GOT3 (cell line): ENCODE results near the gene TGFB1I1.
A peak's percentile ranks its signal among the peaks of the same experiment; 100 is the strongest.

Experiments used
- DNase-seq: peaks from one replicate; lab custom pipeline; 2025; ENCODE audit warnings: mixed read lengths; lab: John Stamatoyannopoulos, UW

The TGFB1I1 gene

DNA sequence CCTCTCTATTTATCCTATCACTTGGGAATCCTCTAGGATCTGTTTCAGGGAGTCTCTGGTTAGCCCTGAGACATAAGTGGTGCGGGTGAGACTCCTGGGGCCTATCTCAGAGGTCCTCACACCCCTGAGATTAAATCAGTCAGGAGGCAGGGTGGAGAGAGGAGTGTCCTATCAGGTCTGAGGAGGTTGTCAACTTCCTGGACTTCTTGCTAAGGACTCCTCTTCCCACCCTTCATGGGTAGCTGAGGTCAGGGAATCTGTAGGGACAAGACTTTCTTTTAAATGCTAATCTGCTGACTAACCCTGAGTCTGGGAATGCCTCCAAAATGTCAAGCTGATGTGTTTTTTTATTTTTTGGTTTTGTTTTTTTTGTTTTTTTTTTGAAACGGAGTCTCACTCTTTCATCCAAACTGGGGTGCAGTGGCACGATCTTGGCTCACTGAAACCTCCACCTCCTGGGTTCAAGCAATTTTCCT, 19.3 kb upstream of the TGFB1I1 start:
- DNase-seq: no peak

DNA sequence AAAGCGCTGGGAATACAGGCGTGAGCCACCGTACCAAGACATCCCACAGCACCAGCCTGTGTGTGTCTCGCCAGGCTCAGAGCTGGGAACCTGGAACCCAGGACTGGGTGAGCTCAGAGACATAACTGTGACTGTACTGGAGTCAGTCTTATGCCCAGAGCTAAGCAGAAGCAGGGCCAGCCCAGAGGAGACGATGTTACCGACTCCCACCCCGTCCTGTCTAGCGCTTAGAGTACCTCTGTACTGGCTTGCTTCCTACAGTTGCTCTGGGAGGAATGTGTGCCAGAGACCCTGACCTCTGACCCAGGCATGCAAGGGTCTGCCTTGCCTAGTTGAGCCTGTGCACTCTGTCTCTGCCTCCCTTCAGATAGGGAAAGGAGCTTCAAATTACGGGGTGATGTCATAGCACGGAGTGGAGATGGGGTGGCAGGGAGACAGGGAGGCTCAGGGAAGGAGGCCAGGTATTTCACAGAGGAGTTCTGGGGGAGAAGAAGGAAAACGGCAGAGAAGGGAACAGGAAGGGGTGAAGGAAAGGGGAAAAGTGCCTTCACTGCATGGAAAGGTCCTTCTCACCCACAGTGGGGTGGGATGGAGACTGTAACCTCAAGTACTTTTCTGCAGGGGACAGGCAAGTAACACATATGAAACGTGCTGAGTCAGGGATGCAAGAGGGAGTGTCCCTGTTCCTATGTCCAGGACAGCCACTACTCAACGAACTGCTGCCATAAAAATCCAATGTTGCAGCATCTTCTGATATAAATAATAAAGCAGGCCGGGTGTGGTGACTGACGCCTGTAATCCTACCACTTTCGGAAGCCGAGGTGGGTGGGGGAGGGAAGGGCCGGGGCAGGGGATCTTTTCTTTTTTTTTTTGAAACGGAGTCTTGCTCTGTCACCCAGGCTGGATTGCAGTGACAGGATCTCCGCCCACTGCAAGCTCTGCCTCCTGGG, 18.4 kb upstream of the TGFB1I1 start:
- DNase-seq: no peak

DNA sequence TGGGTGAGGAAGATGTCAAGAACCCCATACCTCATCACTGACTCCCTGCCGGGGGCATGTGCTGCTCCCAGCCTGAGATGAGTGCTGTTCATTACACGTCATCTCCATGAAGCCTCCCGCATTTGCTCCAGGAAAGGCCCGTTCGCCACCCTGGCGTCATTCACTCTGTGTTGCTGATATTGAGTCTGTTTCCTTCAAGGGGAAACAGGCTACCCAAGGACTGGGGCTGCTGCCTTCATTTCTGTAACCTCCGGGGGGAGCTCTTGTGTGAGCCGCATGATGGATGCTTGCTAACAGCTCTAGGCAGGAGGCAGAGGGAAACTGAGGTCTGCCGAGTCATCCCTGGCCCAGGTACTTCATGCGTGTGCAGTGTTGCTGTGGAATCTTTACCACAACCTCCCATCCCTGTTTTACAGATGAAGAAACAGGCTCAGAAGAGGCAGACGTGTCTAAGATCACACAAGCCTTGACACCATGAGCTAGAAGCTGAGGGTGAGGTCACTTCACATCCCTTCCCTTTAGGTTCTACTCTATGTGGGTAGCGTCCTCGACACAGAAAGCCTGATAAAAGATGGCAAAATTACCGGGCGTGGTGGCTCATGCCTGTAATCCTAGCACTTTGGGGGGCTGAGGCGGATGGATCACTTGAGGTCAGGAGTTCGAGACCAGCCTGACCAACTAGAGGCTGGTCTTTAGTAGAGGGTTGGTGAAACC, 16.2 kb upstream of the TGFB1I1 start:
- DNase-seq: no peak

DNA sequence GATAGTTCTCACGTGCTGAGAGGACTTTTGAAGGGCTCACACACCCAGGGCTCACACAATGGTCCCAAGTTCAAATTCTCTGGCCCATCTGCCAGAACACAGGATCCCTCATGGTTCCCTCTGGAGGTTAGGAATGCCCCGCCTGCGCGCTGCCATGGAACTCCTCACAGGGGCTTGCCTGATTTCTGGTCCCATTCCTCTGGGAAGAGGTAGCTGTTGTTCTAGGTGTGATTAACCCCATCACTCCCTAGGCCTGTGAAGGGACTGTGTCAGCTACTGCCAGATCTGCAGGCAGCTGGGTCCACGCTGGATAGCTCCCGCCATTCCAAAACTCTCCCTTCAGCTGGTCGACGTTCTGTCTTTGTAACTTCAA, 15.0 kb upstream of the TGFB1I1 start:
- DNase-seq: no peak

DNA sequence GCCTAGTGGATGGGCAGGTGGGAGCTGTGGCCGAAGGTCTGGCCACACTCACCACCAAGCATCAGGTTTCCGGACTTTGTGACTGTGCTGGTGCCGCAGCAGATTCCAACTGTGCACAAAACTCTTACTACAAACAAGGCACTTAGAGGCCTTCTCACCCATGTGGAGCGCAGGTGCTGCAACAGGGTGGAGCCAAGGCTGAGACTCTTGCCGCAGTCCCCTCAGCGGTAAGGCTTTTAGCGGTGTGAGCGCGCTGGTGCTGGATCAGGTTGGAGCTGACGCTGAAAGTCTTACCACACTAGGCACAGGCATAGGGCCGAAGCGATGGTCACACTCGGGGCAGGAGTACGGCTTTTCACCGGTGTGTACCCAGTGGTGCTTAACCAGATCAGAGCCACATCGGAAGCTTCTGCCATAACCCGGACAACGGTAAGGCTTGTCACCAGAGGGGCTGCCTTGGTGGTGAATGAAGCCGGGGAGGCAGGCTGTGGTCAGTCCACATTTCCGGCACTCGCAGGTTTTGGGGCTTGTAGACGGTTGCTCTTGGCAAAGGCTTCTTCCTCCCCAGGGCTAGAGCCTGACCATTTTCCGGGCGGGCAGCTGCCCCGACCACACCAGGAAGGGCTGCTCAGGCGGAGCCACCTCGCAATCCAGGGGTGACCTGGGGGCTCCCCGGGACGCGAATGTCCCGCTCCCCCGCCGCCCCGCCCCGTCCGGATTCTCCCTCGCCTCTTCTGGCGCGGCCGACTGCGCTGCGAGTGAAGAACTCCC, 13.7 kb upstream of the TGFB1I1 start:
- no peak for DNase-seq

DNA sequence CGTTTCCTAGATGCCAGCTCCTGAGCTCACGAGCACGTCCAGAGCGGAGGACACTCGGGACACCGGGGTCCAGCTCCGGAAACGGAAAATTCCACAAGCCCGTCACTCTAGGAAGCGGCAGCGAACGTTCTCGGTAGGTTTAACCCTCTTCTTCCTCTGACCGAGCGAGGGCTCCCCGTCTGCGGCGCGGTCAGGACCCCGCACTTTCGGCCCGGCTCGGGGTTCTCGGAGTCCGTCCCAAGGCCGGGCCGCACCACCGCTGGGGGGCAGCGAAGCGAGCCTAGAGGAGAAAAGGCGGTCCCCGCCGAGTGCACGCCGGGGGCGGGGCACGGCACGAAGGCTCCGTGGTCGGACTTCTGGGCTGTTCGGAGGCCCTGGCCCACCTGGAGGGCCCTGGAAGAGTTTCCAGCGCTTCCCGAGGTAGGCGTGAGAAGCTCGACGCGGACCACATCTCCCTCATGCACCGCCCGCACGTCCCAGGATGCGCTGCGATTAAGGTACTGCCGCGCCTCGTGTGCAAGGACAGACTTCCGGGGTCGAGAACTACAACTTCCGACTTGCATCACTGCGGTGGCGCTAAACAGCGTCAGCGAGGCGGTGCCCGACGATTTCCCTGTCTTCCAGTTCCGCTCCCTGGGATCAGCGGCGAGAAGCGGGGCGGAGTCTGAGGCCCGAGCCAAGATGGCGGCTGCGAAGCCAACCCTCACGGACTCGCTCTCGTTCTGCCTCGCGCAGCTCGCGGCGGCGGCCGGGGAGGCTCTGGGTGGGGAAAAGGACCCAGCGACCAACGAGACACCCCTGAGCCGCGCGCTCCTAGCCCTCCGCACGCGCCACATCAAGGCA, 12.9 kb upstream of the TGFB1I1 start, which contains the start of gene ARMC5:
Gene ARMC5, plus strand, starts transcription at position 658 of the 843 bp plus-strand sequence. Its CDS starts 24 bp downstream, at position 682.
- DNase-seq: peak; percentile 94

DNA sequence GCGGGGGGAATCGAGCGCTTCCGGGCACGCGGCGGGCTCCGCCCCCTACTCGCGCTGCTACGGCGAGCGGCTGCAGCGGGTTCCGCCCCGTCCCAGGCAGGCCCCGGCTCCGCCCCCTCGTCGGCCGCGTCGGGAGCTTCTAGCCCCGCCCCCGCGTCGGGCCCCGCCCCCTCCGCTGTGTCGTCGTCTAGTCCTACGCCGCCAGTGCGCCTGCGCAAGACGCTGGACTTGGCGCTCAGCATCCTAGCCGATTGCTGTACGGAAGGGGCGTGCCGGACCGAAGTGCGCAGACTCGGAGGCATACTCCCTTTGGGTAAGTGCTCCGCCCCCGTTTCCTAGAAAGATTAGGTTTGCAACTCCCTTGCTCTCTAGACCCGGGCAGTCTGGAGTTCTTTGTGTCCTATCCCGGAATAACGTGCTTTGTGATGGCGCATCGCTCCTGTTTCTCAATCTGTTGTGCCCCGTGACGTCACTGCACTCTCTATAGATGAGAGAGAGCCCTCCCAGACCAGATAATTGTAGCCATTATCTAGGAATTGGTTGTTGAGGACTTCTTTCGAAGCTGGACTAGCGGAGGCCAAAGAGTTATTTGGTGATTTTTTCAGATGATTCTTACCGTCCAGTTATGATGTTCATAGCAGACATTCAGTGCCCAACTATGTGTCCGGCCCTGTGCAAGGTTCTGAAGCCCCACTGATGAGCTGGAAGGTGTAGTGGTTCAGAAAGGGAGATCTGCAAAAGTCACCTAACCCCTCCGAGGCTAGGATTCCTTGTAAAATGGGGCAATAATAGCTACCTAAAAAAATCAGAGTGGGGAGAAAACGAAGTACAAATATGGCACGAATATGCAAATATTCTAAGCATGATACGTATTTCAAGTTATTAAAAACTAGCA, 12.0 kb upstream of the TGFB1I1 start:
- DNase-seq: peak; percentile 99

DNA sequence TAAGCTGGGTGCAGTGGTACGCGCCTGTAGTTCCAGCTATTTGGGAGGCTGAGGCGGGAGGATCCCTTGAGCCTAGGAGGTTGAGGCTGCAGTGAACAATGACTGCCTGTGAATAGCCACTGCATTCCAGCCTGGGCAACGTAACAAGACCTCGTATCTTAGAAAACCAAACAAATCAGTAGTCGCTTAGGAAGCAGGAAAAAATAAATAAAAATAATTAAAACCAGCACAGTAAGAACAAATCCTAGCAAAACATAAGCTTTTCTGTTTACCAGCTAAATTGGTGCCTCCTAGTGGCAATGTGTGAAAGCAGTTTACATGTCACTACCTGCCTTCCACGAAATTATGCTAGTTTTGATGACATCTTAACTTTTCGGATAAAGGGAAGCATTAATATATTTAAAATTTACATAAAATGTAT, 11.4 kb upstream of the TGFB1I1 start:
- no peak for DNase-seq

DNA sequence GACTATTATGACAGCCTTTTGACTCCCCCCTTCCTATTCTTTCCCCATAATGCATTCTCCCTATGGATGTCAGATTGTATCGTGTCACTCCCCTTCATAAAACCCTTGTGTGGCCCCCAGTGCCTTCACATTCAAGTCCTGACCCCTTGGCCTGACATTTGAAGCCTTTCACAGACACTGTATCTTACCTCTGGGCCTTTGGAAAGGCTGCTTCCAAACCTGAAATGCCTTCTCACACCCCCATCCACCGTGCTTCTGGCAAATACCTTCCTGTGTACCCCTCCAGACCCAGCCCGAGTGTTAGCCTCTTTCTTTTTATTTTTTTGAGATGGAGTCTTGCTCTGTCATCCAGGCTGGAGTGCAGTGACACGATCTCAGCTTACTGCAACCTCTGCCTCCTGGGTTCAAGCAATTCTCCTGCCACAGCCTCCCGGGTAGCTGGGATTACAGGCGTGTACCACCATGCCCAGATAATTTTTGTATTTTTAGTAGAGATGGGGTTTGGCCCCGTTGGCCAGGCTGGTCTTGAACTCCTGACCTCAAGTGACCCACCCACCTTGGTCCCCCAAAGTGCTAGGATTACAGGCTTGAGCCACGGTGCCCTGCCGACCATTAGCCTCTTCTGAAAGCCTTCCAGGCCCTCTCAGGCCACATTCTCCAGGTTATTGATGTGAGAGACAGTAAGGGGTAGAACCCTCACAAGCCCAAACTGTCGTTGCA, 10.6 kb upstream of the TGFB1I1 start:
- no peak for DNase-seq

DNA sequence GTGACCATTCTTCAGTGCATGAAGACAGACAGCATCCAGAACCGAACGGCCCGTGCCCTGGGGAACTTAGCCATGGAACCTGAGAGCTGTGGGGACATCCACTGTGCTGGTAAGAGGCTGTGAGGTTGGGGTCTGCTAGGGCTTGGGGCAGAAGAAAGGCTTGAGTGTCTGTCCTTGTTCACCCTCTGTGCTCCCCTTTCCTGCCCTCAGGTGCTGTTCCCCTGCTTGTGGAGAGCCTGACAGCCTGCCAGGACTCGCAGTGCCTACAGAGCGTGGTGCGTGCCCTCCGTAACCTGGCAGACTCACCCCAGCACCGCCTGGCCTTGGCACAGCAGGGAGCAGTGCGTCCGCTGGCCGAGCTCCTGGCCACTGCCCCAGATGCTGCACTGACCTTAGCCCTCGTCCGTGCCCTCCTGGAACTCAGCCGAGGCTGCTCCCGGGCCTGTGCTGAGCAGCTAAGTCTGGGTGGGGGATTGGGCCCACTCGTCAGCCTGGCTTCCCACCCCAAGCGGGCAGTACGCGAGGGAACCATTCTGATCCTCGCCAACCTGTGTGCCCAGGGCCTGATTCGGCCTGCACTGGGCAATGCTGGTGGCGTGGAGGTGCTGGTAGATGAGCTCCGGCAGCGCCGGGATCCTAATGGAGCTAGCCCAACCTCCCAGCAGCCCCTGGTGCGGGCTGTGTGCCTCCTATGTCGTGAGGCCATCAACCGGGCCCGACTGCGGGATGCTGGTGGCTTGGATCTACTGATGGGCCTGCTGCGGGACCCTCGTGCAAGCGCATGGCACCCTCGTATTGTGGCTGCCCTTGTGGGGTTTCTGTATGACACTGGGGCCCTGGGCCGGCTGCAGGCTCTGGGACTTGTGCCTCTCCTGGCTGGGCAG, 9.8 kb upstream of the TGFB1I1 start:
- no peak for DNase-seq

DNA sequence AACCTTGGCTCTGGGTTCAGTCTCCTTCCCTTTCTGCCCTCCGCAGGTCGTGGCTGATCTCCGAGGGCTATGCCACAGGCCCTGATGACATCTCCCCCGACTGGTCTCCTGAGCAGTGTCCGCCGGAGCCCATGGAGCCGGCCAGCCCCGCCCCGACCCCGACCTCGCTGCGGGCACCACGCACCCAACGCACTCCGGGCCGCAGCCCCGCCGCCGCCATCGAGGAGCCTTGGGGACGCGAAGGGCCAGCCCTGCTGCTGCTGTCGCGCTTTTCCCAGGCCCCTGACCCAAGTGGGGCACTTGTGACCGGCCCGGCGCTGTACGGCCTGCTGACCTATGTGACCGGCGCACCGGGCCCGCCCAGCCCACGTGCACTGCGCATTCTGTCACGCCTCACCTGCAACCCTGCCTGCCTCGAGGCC, 7.6 kb upstream of the TGFB1I1 start:
- no peak for DNase-seq

DNA sequence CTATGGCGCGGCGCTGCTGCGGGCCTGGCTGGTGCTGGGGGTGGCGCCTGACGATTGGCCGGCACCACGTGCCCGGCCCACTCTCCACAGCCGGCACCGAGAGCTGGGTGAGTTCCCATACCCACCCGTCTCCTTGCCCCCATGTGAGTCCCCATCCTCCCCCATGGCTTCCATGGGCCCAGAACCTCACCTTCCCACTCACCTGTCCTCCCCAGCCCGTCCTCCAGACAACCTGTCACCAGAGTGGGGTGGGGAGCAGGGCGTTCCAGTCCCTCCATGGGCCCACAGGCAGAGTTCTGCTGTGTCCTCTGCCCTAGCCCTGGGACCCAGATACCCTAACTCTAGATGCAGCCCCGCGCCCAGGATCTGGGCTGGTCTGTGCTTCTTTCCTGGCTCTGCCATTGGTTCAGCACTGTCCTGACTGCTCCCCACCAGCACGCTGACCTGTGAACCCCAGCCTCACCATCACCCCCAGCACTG, 7.1 kb upstream of the TGFB1I1 start:
- no peak for DNase-seq

DNA sequence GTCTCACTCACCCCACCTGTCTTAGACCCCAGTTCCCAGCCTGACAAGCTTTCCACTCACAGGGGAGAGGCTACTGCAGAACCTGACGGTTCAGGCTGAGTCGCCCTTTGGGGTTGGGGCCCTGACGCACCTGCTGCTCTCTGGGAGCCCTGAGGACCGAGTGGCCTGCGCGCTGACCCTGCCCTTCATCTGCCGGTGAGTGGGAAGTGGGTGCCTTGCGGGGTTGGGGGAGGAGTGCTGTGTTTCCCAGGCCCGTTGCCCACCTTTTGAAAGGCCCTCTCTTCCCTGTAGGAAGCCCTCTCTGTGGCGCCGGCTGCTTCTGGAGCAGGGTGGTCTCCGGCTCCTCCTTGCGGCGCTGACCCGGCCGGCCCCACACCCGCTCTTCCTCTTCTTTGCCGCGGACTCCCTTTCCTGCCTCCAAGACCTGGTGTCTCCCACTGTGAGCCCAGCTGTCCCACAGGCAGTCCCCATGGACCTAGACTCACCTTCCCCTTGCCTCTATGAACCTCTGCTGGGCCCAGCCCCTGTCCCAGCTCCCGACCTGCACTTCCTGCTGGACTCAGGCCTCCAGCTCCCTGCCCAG, 6.1 kb upstream of the TGFB1I1 start:
- no peak for DNase-seq

DNA sequence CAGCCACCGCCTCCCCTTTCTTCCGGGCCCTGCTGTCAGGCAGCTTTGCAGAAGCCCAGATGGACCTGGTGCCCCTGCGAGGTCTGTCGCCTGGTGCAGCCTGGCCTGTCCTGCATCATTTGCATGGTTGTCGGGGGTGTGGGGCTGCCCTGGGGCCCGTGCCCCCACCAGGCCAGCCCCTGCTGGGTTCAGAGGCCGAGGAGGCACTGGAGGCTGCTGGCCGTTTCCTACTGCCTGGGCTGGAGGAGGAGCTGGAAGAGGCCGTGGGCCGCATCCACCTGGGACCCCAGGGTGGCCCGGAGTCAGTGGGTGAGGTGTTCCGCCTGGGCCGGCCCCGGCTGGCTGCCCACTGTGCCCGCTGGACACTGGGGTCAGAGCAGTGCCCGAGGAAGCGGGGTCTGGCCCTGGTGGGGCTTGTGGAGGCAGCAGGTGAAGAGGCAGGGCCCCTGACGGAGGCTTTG, 5.5 kb upstream of the TGFB1I1 start:
- no peak for DNase-seq

DNA sequence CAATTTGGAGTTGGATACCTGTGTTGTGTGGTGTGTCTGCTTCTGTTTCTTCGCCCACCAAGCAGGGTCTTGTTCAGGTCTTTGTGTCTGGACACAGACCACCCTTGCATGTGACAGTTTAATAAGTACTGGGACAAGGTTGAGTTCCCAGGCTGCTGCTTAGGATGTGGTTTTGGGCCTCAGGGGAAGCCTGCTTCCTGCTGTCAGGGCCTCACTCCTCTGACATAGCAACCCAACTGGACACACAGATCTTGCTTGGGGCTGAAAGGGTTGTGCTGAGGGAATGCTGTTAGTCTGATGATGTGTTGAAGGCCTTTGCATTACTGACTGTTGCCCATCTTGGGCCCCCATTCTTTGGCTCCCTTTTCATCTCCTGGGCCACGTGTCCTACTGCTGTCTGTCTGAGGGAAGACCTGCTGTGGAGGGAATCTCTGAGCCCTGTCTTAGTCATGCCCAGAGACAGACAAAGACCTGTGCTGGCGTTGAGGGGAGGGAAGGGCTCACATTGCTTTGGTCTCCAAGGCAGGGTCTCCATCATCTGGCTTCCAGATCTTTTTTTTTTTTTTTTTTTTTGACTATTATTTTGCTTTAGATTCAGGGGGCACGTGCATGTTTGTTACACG, 4.7 kb upstream of the TGFB1I1 start:
- no peak for DNase-seq

DNA sequence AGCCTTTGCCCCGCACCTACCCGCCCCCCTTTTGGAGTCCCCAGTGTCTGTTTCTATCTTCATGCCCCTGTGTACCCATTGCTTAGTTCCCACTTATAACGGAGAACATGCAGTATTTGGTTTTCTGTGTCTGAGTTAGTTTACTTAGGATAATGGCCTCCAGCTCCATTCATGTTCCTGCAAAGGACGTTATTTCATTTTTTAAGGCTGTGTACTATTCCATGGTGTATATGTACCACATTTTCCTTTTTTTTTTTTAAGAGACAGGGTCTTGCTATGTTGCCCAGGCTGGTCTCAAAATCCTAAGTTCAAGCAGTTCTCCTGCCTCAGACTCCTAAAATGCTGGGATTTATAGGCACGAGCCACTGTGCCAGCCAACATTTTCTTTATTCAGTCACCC, 4.1 kb upstream of the TGFB1I1 start:
- DNase-seq: no peak

DNA sequence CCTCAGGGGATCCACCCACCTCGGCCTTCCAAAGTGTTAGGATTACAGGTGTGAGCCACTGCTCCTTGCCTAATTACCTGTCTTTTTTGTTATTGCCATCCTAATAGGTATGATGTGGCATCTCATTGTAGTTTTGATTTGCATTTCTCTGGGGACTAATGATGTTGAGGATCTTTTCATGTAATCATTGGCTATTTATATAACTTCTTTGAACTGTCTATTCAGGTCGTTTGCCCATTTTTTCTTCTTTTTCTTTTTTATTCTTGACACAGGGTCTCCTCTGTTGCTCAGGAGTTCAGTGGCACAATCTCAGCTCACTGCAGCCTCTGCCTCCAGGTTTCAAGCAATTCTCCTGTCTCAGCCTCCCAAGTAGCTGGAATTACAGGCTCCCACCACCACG, 1.3 kb upstream of the TGFB1I1 start:
- DNase-seq: no peak
